Activated CD8-positive, alpha-beta memory T cell treated with anti-CD3 and anti-CD28 coated beads, Interleukin-2, amount 50 U/mL, for 48 hours (primary cell): ENCODE results near the gene CASP10.
"Not testable (repeated sequence)": the region's sequence is repeated elsewhere in the genome, so short reads cannot be mapped to it uniquely, and the experiment has no call there.

Experiments
- DNase-seq: peaks from one replicate; pipeline ENCODE4 v3.0.0-alpha.2; 2020

Gene CASP10

GRCh38 chr2:201156036-201156435 is 26.9 kb upstream of the CASP10 start:
- no peak for DNase-seq

DNA sequence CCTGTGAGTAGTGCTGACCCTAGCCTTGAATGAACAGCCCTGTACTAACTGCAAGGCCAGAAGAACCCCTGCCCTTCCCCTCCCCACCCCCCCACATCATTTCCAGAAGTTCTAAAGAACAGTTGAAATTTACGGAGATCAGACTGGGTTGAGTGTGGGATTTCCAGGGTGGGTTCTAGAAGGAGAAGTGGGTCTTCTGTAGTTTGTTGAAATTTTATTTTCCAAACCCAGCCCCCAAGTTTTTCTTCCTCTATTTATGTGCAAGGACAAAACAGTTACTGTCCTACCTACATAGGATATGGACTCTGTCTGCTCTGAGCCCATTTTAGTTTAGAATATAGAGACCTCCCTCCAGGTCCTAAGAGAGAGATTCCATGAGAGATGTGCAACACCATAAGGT is 26.3 kb upstream of the CASP10 start:
- no peak for DNase-seq

- DNase-seq: no peak
These were observed 25.2 kb upstream of the CASP10 start for GRCh38 chr2:201157694-201158093.

GRCh38 chr2:201158111-201158929 is 24.6 kb upstream of the CASP10 start:
- no peak for DNase-seq

DNA sequence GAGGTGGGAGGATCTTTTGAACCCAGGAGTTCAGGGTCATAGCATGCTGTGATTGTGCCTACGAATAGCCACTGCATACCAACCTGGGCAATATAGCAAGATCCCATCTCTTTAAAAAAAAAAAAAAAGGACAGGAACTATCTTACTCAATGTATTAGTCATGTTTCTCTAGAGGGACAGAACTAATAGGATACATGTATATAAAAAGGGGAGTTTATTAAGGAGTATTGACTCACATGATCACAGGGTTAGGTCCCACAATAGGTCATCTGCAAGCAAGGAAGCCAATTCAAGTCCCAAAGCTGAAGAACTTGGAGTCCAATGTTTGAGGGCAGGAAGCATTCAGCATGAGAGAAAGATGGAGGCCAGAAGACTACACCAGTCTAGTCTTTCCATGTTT is 18.8 kb upstream of the CASP10 start:
- no peak for DNase-seq

GRCh38 chr2:201167546-201167945 is 15.4 kb upstream of the CASP10 start:
- DNase-seq: no peak

GRCh38 chr2:201168496-201168895 is 14.4 kb upstream of the CASP10 start:
- not testable (repeated sequence) for DNase-seq

DNA sequence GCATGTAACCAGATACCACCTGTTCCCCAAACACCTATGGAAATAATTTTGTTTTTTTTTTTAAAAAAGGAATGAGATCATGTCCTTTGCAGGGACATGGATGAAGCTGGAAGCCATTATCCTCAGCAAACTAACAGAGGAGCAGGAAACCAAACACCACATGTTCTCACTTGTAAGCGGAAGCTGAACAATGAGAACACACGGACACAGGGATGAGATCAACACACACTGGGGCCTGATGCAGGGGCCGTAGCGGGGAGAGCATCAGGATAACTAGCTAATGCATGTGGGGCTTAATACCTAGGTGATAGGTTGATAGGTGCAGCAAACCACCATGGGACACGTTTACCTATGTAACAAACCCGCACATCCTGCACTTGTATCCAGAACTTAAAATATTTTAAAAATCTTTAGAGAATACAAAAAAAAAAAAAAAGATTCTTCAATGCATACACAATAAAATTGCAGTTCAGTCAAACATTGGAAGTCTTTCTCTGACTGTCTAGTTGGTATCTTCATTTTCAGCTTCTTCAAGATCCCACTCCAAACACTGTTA is 11.6 kb upstream of the CASP10 start:
- no peak for DNase-seq

DNA sequence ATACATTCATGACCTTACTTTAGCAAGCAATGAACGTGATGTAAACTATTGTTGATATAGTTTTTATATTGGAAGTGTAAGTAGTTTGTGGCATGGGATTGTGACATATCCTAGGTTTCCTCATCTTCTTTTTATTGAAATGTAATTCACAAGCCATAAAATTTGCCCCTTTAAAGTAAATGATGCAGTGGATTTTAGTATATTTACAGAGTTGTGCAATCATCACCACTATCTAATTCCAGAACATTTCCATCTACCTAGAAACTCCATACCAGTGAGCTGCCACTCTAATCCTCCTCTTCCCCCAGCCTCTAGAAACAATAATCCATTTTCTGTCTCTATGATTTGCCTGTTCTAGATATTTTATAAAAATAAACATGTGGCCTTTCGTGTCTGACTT is 10.7 kb upstream of the CASP10 start:
- no peak for DNase-seq

GRCh38 chr2:201174687-201175086 is 8.3 kb upstream of the CASP10 start:
- DNase-seq: no peak

- no peak for DNase-seq
These were observed 6.9 kb upstream of the CASP10 start for GRCh38 chr2:201176081-201176481.

GRCh38 chr2:201180010-201180409 is 2.9 kb upstream of the CASP10 start:
- no peak for DNase-seq

DNA sequence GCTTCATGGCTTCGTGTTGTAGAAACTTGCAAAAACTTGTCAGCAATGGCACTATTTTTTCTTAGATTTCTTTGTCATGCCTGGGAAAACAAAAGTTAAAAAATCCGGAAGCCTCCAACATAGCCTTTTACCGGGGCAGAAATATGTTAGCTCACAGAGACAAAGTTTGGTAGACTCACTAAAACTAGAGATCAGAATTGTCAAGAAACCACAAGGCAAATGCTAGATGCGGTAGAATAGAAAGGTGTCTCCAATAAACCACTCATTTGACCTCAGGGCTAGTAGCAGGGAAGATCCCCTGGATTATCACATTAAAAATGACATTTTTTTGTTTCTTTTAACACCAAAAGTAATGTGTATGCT is 405 bp downstream of the CASP10 start:
- DNase-seq: no peak

GRCh38 chr2:201183835-201184234 is 894 bp downstream of the CASP10 start:
- not testable (repeated sequence) for DNase-seq

- not testable (repeated sequence) for DNase-seq
These were observed 1.3 kb downstream of the CASP10 start for GRCh38 chr2:201184248-201184647.

DNA sequence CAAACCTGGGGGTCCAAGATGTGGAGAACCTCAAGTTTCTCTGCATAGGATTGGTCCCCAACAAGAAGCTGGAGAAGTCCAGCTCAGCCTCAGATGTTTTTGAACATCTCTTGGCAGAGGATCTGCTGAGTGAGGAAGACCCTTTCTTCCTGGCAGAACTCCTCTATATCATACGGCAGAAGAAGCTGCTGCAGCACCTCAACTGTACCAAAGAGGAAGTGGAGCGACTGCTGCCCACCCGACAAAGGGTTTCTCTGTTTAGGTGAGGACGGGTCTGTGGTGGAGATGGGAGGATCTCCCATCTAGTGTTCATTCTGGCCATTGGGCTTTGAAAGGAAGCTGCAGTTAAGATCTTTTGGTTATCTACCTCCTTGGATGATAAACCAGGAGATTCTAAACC is 2.9 kb downstream of the CASP10 start:
- DNase-seq: no peak

DNA sequence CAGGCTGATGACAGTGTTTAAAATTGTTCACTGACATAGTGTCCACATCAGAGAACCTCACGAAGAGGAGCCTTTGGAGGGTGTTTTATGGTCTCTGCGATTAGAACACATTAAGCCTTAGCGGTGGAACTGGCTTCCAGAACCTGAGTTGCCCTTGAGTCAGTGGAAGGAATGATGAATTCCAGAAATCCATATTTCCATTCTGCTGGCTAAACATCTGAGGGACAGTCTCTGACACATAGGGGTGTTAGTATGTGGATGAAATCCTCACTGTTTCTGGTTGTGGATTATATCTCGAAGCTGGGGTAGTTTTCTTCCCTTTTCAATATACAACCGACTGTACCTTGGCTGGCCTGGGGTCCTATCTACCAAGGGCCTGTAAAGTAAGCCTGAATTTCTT is 4.0 kb downstream of the CASP10 start:
- no peak for DNase-seq

DNA sequence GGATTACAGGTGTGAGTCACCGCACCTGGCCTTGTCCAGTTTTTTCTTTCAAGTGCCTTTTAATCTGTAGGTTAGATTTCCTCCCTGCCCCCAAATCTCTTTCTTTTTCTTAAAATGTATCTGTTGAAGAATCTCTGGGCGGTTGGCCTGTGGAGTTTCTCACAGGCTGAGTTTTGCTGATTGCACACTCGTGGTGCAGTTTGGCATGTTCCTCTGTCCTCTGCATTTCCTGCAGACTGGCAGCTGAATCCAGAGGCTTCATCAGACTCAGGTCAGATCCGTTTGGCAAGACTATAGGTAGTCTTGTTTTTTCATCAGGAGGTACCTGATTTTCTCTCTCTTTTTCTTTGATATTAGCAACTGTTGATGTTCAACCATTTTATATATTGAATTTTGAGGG is 5.5 kb downstream of the CASP10 start:
- no peak for DNase-seq

- DNase-seq: no peak
These were observed 8.4 kb downstream of the CASP10 start for GRCh38 chr2:201191132-201191875.

DNA sequence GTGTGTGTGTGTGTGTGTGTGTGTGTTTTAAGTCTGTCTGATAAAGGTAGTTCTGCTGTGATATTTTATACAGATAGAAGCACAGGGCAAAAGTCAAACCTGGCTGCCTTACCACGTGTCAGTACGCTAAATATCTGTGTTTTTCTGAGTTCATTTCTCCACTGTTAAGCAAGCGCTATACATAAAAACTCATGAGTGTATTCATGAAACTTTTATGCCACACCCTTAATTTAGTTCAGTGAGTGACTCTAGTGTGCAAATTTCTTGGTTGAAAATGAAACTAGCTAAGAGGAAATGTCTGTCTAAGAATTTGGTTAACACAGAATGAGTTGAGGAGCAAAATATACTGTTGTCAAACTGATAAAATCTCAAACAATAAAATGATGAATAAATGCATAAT is 11.2 kb downstream of the CASP10 start:
- no peak for DNase-seq

GRCh38 chr2:201195331-201195730 is 12.4 kb downstream of the CASP10 start:
- DNase-seq: no peak

- no peak for DNase-seq
These were observed 13.1 kb downstream of the CASP10 start for GRCh38 chr2:201196003-201196402.

- DNase-seq: no peak
These were observed 13.9 kb downstream of the CASP10 start for GRCh38 chr2:201196803-201197202.

GRCh38 chr2:201197781-201198180 is 14.8 kb downstream of the CASP10 start:
- DNase-seq: no peak
